Fibroblast of lung (primary cell): Measurements from ENCODE around the gene AQP2.

Source experiments
- CTCF ChIP-seq, 2 donors: IDR thresholded peaks in 1 of 2; conservative IDR thresholded peaks in 1 of 2; 1 replicate in 1 of 2; 2 replicates in 1 of 2; pipeline ENCODE4 v1.5.1; 2011 to 2012; ENCODE audit warnings: low read length in 2 of 2, control low read depth in 1 of 2, inconsistent platforms in 1 of 2, low read depth in 1 of 2, mild to moderate bottlenecking in 1 of 2
- EZH2 ChIP-seq: IDR thresholded peaks from 2 replicates; pipeline ENCODE4 v1.5.1; 2012; ENCODE audit warnings: low read length, control low read depth, mild to moderate bottlenecking; ENCODE audit errors: missing control alignments

DNA sequence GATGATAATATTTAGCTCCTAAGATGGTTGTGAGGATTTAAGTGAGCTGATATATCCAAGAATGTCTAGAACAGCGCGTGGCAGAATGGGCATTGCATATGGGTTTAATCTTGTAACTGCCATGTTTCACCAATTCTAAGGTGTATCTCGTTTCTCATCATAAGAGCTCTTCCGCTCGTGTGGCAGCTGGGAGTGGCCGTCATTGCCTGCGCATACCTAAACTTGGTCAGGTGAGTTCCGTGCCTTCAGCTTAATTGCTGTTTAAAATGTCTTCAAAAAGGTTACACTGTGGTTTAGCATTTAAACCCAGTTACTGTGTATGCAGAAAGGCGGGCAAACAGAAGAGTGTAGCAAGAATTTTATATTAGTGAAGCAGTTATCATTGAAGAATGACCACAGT, 4.5 kb upstream of the AQP2 start:
- TF ChIP-seq CTCF (conservative IDR thresholded peaks at IDR 0.05 in 1 of 2, IDR thresholded peaks at IDR 0.05 in 1 of 2; ENCODE audit: low read depth in 1 of 2, low read length in 2 of 2) (no peak), EZH2 (no peak)
